HCT116 (cell line): ENCODE results near the gene RGS10. TPM values are rescaled to one million over a fixed set of nuclear protein-coding genes. Genes with fewer than 3 reads are reported as not detected.
"Not testable (repeated sequence)": the region's sequence is repeated elsewhere in the genome, so short reads cannot be mapped to it uniquely, and the experiment has no call there.

Source experiments
- ATAC-seq: fragments of 200-7000 bp; cut with Tn5 transposase; 2 replicates; pipeline ENCODE4 v1.9.1; 2020; ENCODE audit warnings: mild to moderate bottlenecking, moderate library complexity
- BruUV-seq: library from RNA; stranded (reverse); fragments of 400-500 nt; replicated peaks from 2 replicates; lab custom pipeline; 2021; lab: Mats Ljungman, UMichigan
- CTCF ChIA-PET: fragments of 300-600 bp; sonication (Branson Sonifier 250); formaldehyde crosslinking; loops from one replicate; lab custom pipeline; 2021; ENCODE audit warnings: antibody characterized with exemption; lab: Charles Lee
- POLR2A ChIA-PET: fragments of 300-600, 350-600 bp; sonication (Branson Sonifier 250); formaldehyde crosslinking; loops from one replicate; lab custom pipeline; 2021; ENCODE audit warnings: antibody characterized with exemption; lab: Charles Lee
- RAD21 ChIA-PET, 2 experiments: fragments of 300-600 bp; sonication (Branson Sonifier 250); formaldehyde crosslinking; loops; one replicate each; lab custom pipeline; 2023; ENCODE audit warnings: low total read pairs in 2 of 2; ENCODE audit not compliant: uncharacterized antibody in 2 of 2, unreplicated experiment in 2 of 2, low non-redundant PET in 1 of 2; lab: Charles Lee
- DNase-seq: peaks from one replicate; pipeline ENCODE4 v3.0.0-alpha.2; 2010; ENCODE audit warnings: low read depth, low spot score
- H2AFZ ChIP-seq: fragments of 200-600 bp; shearing (Covaris generic), sonication (generic); 2 replicates; pipeline ENCODE4 v1.6.1; 2017; ENCODE audit warnings: low read depth, mixed run types, mixed read lengths, antibody characterized with exemption, low read length; ENCODE audit not compliant: poor library complexity, severe bottlenecking
- H3K27ac ChIP-seq: 2 replicates; pipeline ENCODE4 v1.5.1; 2012; ENCODE audit warnings: low read depth, low read length
- H3K27me3 ChIP-seq: fragments of 200-600 bp; sonication (generic); 2 replicates; pipeline ENCODE4 v1.6.1; 2016; ENCODE audit warnings: mixed run types, low read length, mixed read lengths; ENCODE audit not compliant: insufficient read depth
- H3K36me3 ChIP-seq, 2 experiments: fragments of 200-500 bp in 1 of 2; fragments of 200-600 bp in 1 of 2; sonication (Bioruptor generic) in 1 of 2; sonication (generic) in 1 of 2; 2 replicates each; pipeline versions ENCODE4 v1.5.1 to v1.6.1; 2014 to 2016; ENCODE audit warnings: low read length in 2 of 2, inconsistent platforms in 1 of 2, mixed read lengths in 1 of 2, mixed run types in 1 of 2; ENCODE audit not compliant: insufficient read depth in 2 of 2, control insufficient read depth in 1 of 2
- H3K4me1 ChIP-seq, 2 experiments: fragments of 200-600 bp in 1 of 2; sonication (generic) in 1 of 2; 2 replicates each; pipeline versions ENCODE4 v1.5.1 to v1.6.1; 2012 to 2017; ENCODE audit warnings: low read length in 2 of 2, inconsistent platforms in 1 of 2, mild to moderate bottlenecking in 1 of 2, mixed read lengths in 1 of 2, mixed run types in 1 of 2, moderate library complexity in 1 of 2; ENCODE audit not compliant: insufficient read depth in 2 of 2, control insufficient read depth in 1 of 2
- H3K4me2 ChIP-seq: fragments of 200-600 bp; sonication (generic); 2 replicates; pipeline ENCODE4 v1.6.1; 2017; ENCODE audit warnings: mixed run types, low read length, mixed read lengths
- H3K4me3 ChIP-seq, 2 experiments: fragments of 200-600 bp in 1 of 2; sonication (generic) in 1 of 2; replicated peaks in 1 of 2; 2 replicates each; pipeline ENCODE4 v1.5.1; 2011 to 2016; ENCODE audit warnings: low read length in 2 of 2, control low read depth in 1 of 2, low read depth in 1 of 2, mild to moderate bottlenecking in 1 of 2, mixed read lengths in 1 of 2, mixed run types in 1 of 2
- H3K79me2 ChIP-seq: fragments of 200-600 bp; sonication (generic); 2 replicates; pipeline ENCODE4 v1.6.1; 2017; ENCODE audit warnings: mild to moderate bottlenecking, mixed run types, low read length, moderate library complexity, mixed read lengths; ENCODE audit not compliant: insufficient read depth
- H3K9ac ChIP-seq: fragments of 200-600 bp; sonication (generic); 2 replicates; pipeline ENCODE4 v1.6.1; 2016; ENCODE audit warnings: low read length, mixed read lengths
- H3K9me2 ChIP-seq: fragments of 200-600 bp; sonication (generic), shearing (Covaris generic); 2 replicates; pipeline ENCODE4 v1.6.1; 2017; ENCODE audit warnings: mixed run types, mild to moderate bottlenecking, moderate library complexity; ENCODE audit not compliant: insufficient read depth
- H3K9me3 ChIP-seq, 2 experiments: fragments of 200-500 bp in 1 of 2; fragments of 200-600 bp in 1 of 2; sonication (Bioruptor generic) in 1 of 2; sonication (generic) in 1 of 2; 2 replicates each; pipeline ENCODE4 v1.6.1; 2014 to 2017; ENCODE audit warnings: low read length in 2 of 2, mixed read lengths in 2 of 2, inconsistent platforms in 1 of 2, low read depth in 1 of 2, mild to moderate bottlenecking in 1 of 2, mixed run types in 1 of 2, moderate library complexity in 1 of 2; ENCODE audit not compliant: control insufficient read depth in 1 of 2, insufficient read depth in 1 of 2
- H4K20me1 ChIP-seq: fragments of 200-600 bp; sonication (generic), shearing (Covaris generic); 2 replicates; pipeline ENCODE4 v1.6.1; 2017; ENCODE audit warnings: mixed run types, mild to moderate bottlenecking, moderate library complexity; ENCODE audit not compliant: insufficient read depth
- CBX3 ChIP-seq: IDR thresholded peaks from 2 replicates; pipeline ENCODE4 v1.6.1; 2012; ENCODE audit warnings: low read depth
- intact Hi-C: fragments of 100-400 bp; cut with micrococcal nuclease; formaldehyde crosslinking; loops from 2 replicates; pipeline ENCODE4 v1.10.0; 2022
- total RNA-seq: library from RNA; stranded (reverse); gene quantifications from one replicate; pipeline ENCODE4 v1.2.1, GENCODE V29; 2021; ENCODE audit not compliant: unreplicated experiment
- TF ChIP-seq, protein P1 (sequence below): IDR thresholded peaks from 2 replicates; pipeline ENCODE4 v1.6.1; 2012
- TF ChIP-seq, protein P2 (sequence below), 3 experiments: fragments of 200-600 bp in 1 of 3; sonication (generic) in 1 of 3; IDR thresholded peaks in 2 of 3; conservative IDR thresholded peaks in 1 of 3; 2 replicates each; pipeline ENCODE4 v1.5.1; 2012 to 2017; ENCODE audit warnings: low read depth in 2 of 3, low read length in 2 of 3, antibody characterized with exemption in 1 of 3, borderline replicate concordance in 1 of 3, control low read depth in 1 of 3, mild to moderate bottlenecking in 1 of 3, mixed read lengths in 1 of 3, mixed run types in 1 of 3, moderate library complexity in 1 of 3; ENCODE audit not compliant: insufficient read depth in 1 of 3
- TF ChIP-seq, protein P3 (sequence below): IDR thresholded peaks from 2 replicates; pipeline ENCODE4 v1.6.1; 2012; ENCODE audit warnings: low read depth

Gene RGS10
- total RNA-seq, 1 experiment from 2014 or later, result 96.7 TPM

DNA sequence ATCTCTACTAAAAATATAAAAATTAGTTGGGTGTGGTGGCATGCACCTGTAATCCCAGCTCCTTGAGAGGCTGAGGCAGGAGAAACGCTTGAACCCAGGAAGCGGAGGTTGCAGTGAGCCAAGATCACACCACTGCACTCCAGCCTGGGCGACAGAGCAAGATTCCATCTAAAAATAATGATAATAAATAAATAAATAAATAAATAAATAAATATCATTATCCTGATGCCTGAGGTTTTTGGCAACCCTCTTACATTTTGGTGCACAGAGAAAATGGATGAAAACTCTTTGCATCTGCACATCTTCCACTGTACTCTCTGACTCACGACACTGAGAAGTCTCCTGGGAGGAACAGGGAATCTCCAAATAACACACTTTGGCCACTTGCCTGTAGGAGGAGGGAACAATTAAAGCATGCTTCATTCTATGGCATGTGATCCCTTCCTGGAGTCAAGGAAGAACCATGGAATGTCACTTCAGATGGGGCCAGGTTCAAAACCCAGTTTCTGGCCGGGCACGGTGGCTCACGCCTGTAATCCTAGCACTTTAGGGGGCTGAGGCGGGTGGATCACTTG lies 13.8 kb downstream of the RGS10 start:
- H3K27ac ChIP-seq, BruUV-seq, H3K27me3 ChIP-seq, H3K9ac ChIP-seq, H3K4me3 ChIP-seq, RAD21 ChIA-PET, H4K20me1 ChIP-seq, H3K9me3 ChIP-seq, intact Hi-C loops, DNase-seq, H3K9me2 ChIP-seq, H2AFZ ChIP-seq: not testable (repeated sequence)
- CTCF ChIA-PET, result interaction anchor here (2.3 kb wide), 1 partner anchor 14 kb away, joined by 10 read pairs; the partner anchor contains the start of gene RGS10
- Histone ChIP-seq H3K4me2 (peak overlapping the region; percentile 25; the same call in 1 of the 2 replicates), H3K79me2 (peaks cover 60% of the 10 kb centered on the region), H3K36me3 (peaks cover 0 to 22% of the 10 kb centered on the region in 2 experiments; a peak in 1 of 4 replicates), H3K4me1 (peaks cover 10 to 19% of the 10 kb centered on the region in 2 experiments)
- ATAC-seq, result peak; percentile 49; the same call in 1 of the 2 replicates
- TF ChIP-seq, protein P1, sequence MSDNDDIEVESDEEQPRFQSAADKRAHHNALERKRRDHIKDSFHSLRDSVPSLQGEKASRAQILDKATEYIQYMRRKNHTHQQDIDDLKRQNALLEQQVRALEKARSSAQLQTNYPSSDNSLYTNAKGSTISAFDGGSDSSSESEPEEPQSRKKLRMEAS, result 0 out of 2 replicates have a peak, but pooled peaks have one; percentile 50
- TF ChIP-seq CBX3, result 0 out of 2 replicates have a peak, but pooled peaks have one; percentile 34
- POLR2A ChIA-PET, result interaction anchor here (1.0 kb wide), 1 partner anchor 14 kb away, joined by 3 read pairs; the partner anchor contains the start of gene RGS10

DNA sequence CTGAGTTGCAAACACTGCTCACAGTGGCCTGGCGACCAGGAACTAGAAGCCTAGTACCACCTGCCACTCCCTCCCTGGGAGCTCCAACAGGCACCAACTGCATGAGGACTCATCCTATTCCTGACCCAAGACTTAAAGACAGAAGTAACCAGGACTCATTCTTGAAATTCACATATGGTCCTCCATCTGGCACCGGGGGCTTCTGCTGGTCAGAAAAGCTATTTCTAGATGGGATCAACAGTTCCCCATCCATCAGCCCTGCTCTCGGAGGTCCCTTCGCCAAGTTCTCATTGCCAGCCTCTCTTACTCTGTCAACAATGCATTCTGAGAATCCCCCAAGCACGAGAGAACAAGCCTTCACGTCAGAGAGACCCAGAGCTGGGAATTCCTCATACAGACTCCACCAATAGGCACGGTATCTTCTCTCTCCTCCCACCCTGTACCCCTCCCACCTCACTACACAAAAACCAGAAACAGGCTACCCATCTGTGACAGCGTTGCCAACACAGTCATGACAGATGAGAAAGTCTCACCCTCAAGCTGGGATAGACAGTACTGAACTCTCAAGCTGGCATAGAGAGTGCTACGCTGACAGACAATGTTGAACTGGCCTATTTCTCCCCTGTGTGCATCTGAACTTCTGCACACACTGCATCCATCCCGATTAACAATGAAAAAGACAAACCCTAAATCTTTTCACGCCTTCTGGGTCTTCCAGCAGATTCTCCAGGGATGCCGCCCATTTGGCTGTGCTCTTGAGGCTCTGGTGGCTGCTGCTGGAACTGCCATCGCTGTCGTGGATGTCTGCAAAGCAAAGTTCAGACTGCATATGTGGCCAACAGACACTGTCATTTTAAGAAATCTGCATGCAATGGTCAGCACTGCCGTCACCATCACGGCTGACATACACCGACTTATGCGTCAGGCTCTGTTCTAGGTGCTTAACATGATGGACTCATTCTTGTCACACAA lies 15.6 kb downstream of the RGS10 start:
- RAD21 ChIA-PET, result no interaction called here

More for the DNA sequence above, 15.6 kb downstream of the RGS10 start:
- Histone ChIP-seq H2AFZ (no peak overlapping the region), H3K27ac (no peak overlapping the region), H3K9me3 (no peaks in the 10 kb centered on the region), H3K4me2 (no peak overlapping the region), H3K79me2 (peaks cover 48% of the 10 kb centered on the region), H3K4me3 (no peak overlapping the region), H4K20me1 (no peaks in the 10 kb centered on the region), H3K9me2 (no peaks in the 10 kb centered on the region), H3K36me3 (peaks cover 0 to 22% of the 10 kb centered on the region in 2 experiments; a peak in 1 of 4 replicates), H3K27me3 (no peaks in the 10 kb centered on the region), H3K9ac (no peak overlapping the region), H3K4me1 (peaks cover 24 to 37% of the 10 kb centered on the region in 2 experiments)
- TF ChIP-seq, protein P2, sequence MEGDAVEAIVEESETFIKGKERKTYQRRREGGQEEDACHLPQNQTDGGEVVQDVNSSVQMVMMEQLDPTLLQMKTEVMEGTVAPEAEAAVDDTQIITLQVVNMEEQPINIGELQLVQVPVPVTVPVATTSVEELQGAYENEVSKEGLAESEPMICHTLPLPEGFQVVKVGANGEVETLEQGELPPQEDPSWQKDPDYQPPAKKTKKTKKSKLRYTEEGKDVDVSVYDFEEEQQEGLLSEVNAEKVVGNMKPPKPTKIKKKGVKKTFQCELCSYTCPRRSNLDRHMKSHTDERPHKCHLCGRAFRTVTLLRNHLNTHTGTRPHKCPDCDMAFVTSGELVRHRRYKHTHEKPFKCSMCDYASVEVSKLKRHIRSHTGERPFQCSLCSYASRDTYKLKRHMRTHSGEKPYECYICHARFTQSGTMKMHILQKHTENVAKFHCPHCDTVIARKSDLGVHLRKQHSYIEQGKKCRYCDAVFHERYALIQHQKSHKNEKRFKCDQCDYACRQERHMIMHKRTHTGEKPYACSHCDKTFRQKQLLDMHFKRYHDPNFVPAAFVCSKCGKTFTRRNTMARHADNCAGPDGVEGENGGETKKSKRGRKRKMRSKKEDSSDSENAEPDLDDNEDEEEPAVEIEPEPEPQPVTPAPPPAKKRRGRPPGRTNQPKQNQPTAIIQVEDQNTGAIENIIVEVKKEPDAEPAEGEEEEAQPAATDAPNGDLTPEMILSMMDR (IDR thresholded peaks at IDR 0.05 in 2 of 3, conservative IDR thresholded peaks at IDR 0.05 in 1 of 3; ENCODE audit: borderline replicate concordance in 1 of 3, insufficient read depth in 1 of 3, low read depth in 2 of 3, low read length in 2 of 3), result peak in 2 of 3 experiments; percentile 54 to 61; a peak in 4 of 6 replicates
- TF ChIP-seq, protein P3, sequence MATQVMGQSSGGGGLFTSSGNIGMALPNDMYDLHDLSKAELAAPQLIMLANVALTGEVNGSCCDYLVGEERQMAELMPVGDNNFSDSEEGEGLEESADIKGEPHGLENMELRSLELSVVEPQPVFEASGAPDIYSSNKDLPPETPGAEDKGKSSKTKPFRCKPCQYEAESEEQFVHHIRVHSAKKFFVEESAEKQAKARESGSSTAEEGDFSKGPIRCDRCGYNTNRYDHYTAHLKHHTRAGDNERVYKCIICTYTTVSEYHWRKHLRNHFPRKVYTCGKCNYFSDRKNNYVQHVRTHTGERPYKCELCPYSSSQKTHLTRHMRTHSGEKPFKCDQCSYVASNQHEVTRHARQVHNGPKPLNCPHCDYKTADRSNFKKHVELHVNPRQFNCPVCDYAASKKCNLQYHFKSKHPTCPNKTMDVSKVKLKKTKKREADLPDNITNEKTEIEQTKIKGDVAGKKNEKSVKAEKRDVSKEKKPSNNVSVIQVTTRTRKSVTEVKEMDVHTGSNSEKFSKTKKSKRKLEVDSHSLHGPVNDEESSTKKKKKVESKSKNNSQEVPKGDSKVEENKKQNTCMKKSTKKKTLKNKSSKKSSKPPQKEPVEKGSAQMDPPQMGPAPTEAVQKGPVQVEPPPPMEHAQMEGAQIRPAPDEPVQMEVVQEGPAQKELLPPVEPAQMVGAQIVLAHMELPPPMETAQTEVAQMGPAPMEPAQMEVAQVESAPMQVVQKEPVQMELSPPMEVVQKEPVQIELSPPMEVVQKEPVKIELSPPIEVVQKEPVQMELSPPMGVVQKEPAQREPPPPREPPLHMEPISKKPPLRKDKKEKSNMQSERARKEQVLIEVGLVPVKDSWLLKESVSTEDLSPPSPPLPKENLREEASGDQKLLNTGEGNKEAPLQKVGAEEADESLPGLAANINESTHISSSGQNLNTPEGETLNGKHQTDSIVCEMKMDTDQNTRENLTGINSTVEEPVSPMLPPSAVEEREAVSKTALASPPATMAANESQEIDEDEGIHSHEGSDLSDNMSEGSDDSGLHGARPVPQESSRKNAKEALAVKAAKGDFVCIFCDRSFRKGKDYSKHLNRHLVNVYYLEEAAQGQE, result no peak
- no TSS peak for BruUV-seq
- CTCF ChIA-PET, result no interaction called here
- DNase-seq (no peak), ATAC-seq (no peak)
- intact Hi-C loops, result no loop called here
- POLR2A ChIA-PET, result no interaction called here
